ENCODE measurements around the gene CCNO. TPM values are rescaled to one million over a fixed set of nuclear protein-coding genes. Genes with fewer than 3 reads are reported as not detected.
A peak's percentile ranks its signal among the peaks of the same experiment; 100 is the strongest.

The CCNO gene
- total RNA-seq, 1 donor from 2014 or later = 0.19 TPM

GRCh38 chr5:55211184-55211874 lies 22.1 kb downstream of the CCNO start:
- Mint-ChIP-seq H3K9me3 (ENCODE audit: low read depth) (no peaks in the 10 kb centered on the region), H3K4me1 (ENCODE audit: low read depth) (peaks cover 2% of the 10 kb centered on the region), H3K27me3 (peaks cover 15% of the 10 kb centered on the region), H3K4me3 (ENCODE audit: low read depth) (no peak overlapping the region), H3K36me3 (ENCODE audit: insufficient read depth) (no peaks in the 10 kb centered on the region), H3K27ac (no peak overlapping the region)
- TF ChIP-seq CTCF (IDR thresholded peaks at IDR 0.05; ENCODE audit: unreplicated experiment) = no peak
- no peak for DNase-seq (ENCODE audit: low spot score, unreplicated experiment)

- Mint-ChIP-seq H3K27ac (no peak overlapping the region), H3K4me1 (ENCODE audit: low read depth) (no peaks in the 10 kb centered on the region), H3K9me3 (ENCODE audit: low read depth) (no peaks in the 10 kb centered on the region), H3K36me3 (ENCODE audit: insufficient read depth) (no peaks in the 10 kb centered on the region), H3K27me3 (peaks cover 35% of the 10 kb centered on the region), H3K4me3 (ENCODE audit: low read depth) (no peak overlapping the region)
- no peak for DNase-seq (ENCODE audit: low spot score, unreplicated experiment)
- no peak for TF ChIP-seq CTCF (IDR thresholded peaks at IDR 0.05; ENCODE audit: unreplicated experiment)
Observed at GRCh38 chr5:55205001-55205400, 28.4 kb downstream of the CCNO start.

GRCh38 chr5:55191165-55191564 lies 42.2 kb downstream of the CCNO start:
- Mint-ChIP-seq H3K4me3 (ENCODE audit: low read depth) (no peak overlapping the region), H3K9me3 (ENCODE audit: low read depth) (no peaks in the 10 kb centered on the region), H3K27ac (no peak overlapping the region), H3K36me3 (ENCODE audit: insufficient read depth) (no peaks in the 10 kb centered on the region), H3K4me1 (ENCODE audit: low read depth) (peaks cover 5% of the 10 kb centered on the region), H3K27me3 (peaks cover 36% of the 10 kb centered on the region)
- no peak for DNase-seq (ENCODE audit: low spot score, unreplicated experiment)
- TF ChIP-seq CTCF (IDR thresholded peaks at IDR 0.05; ENCODE audit: unreplicated experiment) = no peak

GRCh38 chr5:55188656-55189540 lies 44.5 kb downstream of the CCNO start:
- no peaks in the 10 kb centered on the region for H3K36me3 Mint-ChIP-seq (ENCODE audit: insufficient read depth)
- DNase-seq (ENCODE audit: low spot score, unreplicated experiment) = no peak
- peaks cover 5% of the 10 kb centered on the region for H3K4me1 Mint-ChIP-seq (ENCODE audit: low read depth)
- no peak overlapping the region for H3K4me3 Mint-ChIP-seq (ENCODE audit: low read depth)
- no peaks in the 10 kb centered on the region for H3K9me3 Mint-ChIP-seq (ENCODE audit: low read depth)
- H3K27ac Mint-ChIP-seq = no peak overlapping the region
- H3K27me3 Mint-ChIP-seq = peaks cover 48% of the 10 kb centered on the region
- no peak for TF ChIP-seq CTCF (IDR thresholded peaks at IDR 0.05; ENCODE audit: unreplicated experiment)

- Mint-ChIP-seq H3K27me3 (peaks cover 39% of the 10 kb centered on the region), H3K36me3 (ENCODE audit: insufficient read depth) (no peaks in the 10 kb centered on the region), H3K27ac (no peak overlapping the region), H3K9me3 (ENCODE audit: low read depth) (no peaks in the 10 kb centered on the region), H3K4me3 (ENCODE audit: low read depth) (no peak overlapping the region), H3K4me1 (ENCODE audit: low read depth) (peaks cover 5% of the 10 kb centered on the region)
- TF ChIP-seq CTCF (IDR thresholded peaks at IDR 0.05; ENCODE audit: unreplicated experiment) = peak; percentile 50
- DNase-seq (ENCODE audit: low spot score, unreplicated experiment) = no peak
Observed at GRCh38 chr5:55187370-55187769, 46.0 kb downstream of the CCNO start.

Other genes with a start within 250 kb of the CCNO start
- gene ESM1, start 248.0 kb downstream of the CCNO start, total RNA-seq = not detected in 2 replicates
- not detected in 2 replicates for gene GZMK, start 209.4 kb downstream of the CCNO start, total RNA-seq
- not detected in 2 replicates for gene GZMA, start 131.0 kb downstream of the CCNO start, total RNA-seq
- gene GPX8, start 73.4 kb downstream of the CCNO start, total RNA-seq = 38.8 and 40.0 TPM in 2 replicates
- gene CDC20B, start 60.4 kb downstream of the CCNO start, total RNA-seq = not detected in 2 replicates
- not detected in 2 replicates for gene MCIDAS, start 6.3 kb downstream of the CCNO start, total RNA-seq
- 24.2 and 25.1 TPM in 2 replicates for gene DHX29, start 74.1 kb upstream of the CCNO start, total RNA-seq
- gene MTREX, start 74.4 kb upstream of the CCNO start, total RNA-seq = 75.5 and 79.5 TPM in 2 replicates